Ascending aorta (tissue), 2 donors: ENCODE results near the gene CDCP1. TPM values are rescaled to one million over a fixed set of nuclear protein-coding genes. Genes with fewer than 3 reads are reported as not detected.

Experiments
- DNase-seq, 2 donors: peaks; one replicate each; pipeline ENCODE4 v3.0.0-alpha.2; 2019; ENCODE audit warnings: low spot score in 2 of 2
- H3K27ac ChIP-seq, 2 donors: fragments of 200-600 bp; sonication (generic); one replicate each; pipeline ENCODE4 v1.5.1; 2016 to 2017; ENCODE audit warnings: mild to moderate bottlenecking in 1 of 2
- H3K27me3 ChIP-seq: fragments of 200-600 bp; sonication (generic); one replicate; pipeline ENCODE4 v1.5.1; 2017
- H3K36me3 ChIP-seq, 2 donors: fragments of 200-600 bp; sonication (generic); one replicate each; pipeline ENCODE4 v1.5.1; 2016
- H3K4me1 ChIP-seq, 2 donors: fragments of 200-600 bp; sonication (generic); one replicate each; pipeline ENCODE4 v1.5.1; 2016 to 2017; ENCODE audit warnings: mild to moderate bottlenecking in 1 of 2
- H3K4me3 ChIP-seq, 2 donors: fragments of 200-600 bp; sonication (generic); one replicate each; pipeline ENCODE4 v1.5.1; 2016 to 2017; ENCODE audit warnings: mild to moderate bottlenecking in 1 of 2
- H3K9me3 ChIP-seq, 2 donors: fragments of 200-600 bp; sonication (generic); one replicate each; pipeline ENCODE4 v1.5.1; 2016
- CTCF ChIP-seq, 3 experiments: fragments of 200-600 bp in 2 of 3; fragments of 450-650 bp in 1 of 3; sonication (generic) in 2 of 3; IDR thresholded peaks; one replicate each; pipeline ENCODE4 v1.5.1; 2016 to 2019; ENCODE audit warnings: antibody characterized with exemption in 3 of 3, mild to moderate bottlenecking in 1 of 3, moderate library complexity in 1 of 3
- intact Hi-C: fragments of 100-400 bp; cut with DNase I; formaldehyde crosslinking; loops from one replicate; pipeline ENCODE4 v1.15.1; 2023
- total RNA-seq: library from RNA; depleted of rRNA; stranded (reverse); fragments of >200 nt; gene quantifications from one replicate; pipeline ENCODE4 v1.1.0, GENCODE V29; 2016

Gene CDCP1
- total RNA-seq, 1 donor from 2014 or later, result 3.0 TPM

GRCh38 chr3:45166321-45166879, 20.2 kb upstream of the CDCP1 start:
- H3K27ac ChIP-seq, result no peak overlapping the region
- intact Hi-C loops, result no loop called here

GRCh38 chr3:45165497-45166283, 19.5 kb upstream of the CDCP1 start:
- Histone ChIP-seq H3K27ac (no peak overlapping the region), H3K9me3 (no peaks in the 10 kb centered on the region), H3K4me1 (peaks cover 5% of the 10 kb centered on the region in 2 donors), H3K36me3 (no peaks in the 10 kb centered on the region), H3K27me3 (no peaks in the 10 kb centered on the region), H3K4me3 (no peak overlapping the region)
- intact Hi-C loops, result no loop called here
- no peak for DNase-seq
- no peak for TF ChIP-seq CTCF (IDR thresholded peaks at IDR 0.05)

More at GRCh38 chr3:45166321-45166879, 20.2 kb upstream of the CDCP1 start:
- Histone ChIP-seq H3K36me3 (no peaks in the 10 kb centered on the region), H3K27me3 (no peaks in the 10 kb centered on the region), H3K4me3 (no peak overlapping the region), H3K4me1 (peaks cover 5% of the 10 kb centered on the region in 2 donors), H3K9me3 (no peaks in the 10 kb centered on the region)
- DNase-seq, result no peak
- no peak for TF ChIP-seq CTCF (IDR thresholded peaks at IDR 0.05)

GRCh38 chr3:45164056-45164455, 17.9 kb upstream of the CDCP1 start:
- H3K36me3 ChIP-seq, result no peaks in the 10 kb centered on the region
- TF ChIP-seq CTCF (IDR thresholded peaks at IDR 0.05), result no peak
- no peaks in the 10 kb centered on the region for H3K27me3 ChIP-seq
- intact Hi-C loops, result no loop called here
- peaks cover 5% of the 10 kb centered on the region in 2 donors for H3K4me1 ChIP-seq
- no peak overlapping the region for H3K4me3 ChIP-seq
- DNase-seq, result no peak
- no peaks in the 10 kb centered on the region for H3K9me3 ChIP-seq
- no peak overlapping the region for H3K27ac ChIP-seq

- no peaks in the 10 kb centered on the region for H3K9me3 ChIP-seq
- H3K27me3 ChIP-seq, result no peaks in the 10 kb centered on the region
- no peak for DNase-seq
- H3K27ac ChIP-seq, result no peak overlapping the region
- no peaks in the 10 kb centered on the region for H3K36me3 ChIP-seq
- intact Hi-C loops, result no loop called here
- no peak overlapping the region for H3K4me3 ChIP-seq
- no peak for TF ChIP-seq CTCF (IDR thresholded peaks at IDR 0.05)
- H3K4me1 ChIP-seq, result peaks cover 5% of the 10 kb centered on the region in 2 donors
These were observed 17.3 kb upstream of the CDCP1 start for GRCh38 chr3:45163481-45163880.

- intact Hi-C loops, result no loop called here
- Histone ChIP-seq H3K27me3 (no peaks in the 10 kb centered on the region), H3K4me3 (no peak overlapping the region), H3K4me1 (no peaks in the 10 kb centered on the region), H3K9me3 (peaks cover 0 to 3% of the 10 kb centered on the region in 2 donors), H3K36me3 (no peaks in the 10 kb centered on the region), H3K27ac (no peak overlapping the region)
- no peak for DNase-seq
- TF ChIP-seq CTCF (IDR thresholded peaks at IDR 0.05), result no peak
These were observed 8.5 kb upstream of the CDCP1 start for GRCh38 chr3:45154641-45155147.
